Measurements from ENCODE around the gene LPP. TPM values are rescaled to one million over a fixed set of nuclear protein-coding genes. Genes with fewer than 3 reads are reported as not detected.
A peak's percentile ranks its signal among the peaks of the same experiment; 100 is the strongest.

The LPP gene
- total and polyA plus RNA-seq, 2 of the 13 experiments (the other 11 are each of a cell fraction or from before 2014, with no cell fraction given) = 19.2 to 29.9 TPM

DNA sequence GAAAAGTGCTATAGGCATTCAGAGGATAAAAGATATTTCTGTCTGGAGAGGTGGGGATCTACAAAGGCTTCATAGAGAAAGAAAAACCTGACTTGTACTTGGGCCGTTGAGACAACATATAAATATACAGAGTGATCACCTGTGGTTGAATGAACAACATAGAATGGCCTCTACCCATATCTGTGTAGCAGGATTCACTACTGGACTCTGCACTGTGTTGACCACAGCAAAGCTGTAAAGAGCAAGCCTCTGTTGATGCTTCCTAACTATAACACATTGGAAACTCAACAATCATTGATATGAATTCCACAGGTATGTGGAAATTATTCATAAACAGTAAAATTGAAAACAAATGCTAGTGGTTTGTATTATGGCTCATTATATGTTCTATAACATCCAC, 19.1 kb upstream of the LPP start (continued):
- TF ChIP-seq, protein P1, sequence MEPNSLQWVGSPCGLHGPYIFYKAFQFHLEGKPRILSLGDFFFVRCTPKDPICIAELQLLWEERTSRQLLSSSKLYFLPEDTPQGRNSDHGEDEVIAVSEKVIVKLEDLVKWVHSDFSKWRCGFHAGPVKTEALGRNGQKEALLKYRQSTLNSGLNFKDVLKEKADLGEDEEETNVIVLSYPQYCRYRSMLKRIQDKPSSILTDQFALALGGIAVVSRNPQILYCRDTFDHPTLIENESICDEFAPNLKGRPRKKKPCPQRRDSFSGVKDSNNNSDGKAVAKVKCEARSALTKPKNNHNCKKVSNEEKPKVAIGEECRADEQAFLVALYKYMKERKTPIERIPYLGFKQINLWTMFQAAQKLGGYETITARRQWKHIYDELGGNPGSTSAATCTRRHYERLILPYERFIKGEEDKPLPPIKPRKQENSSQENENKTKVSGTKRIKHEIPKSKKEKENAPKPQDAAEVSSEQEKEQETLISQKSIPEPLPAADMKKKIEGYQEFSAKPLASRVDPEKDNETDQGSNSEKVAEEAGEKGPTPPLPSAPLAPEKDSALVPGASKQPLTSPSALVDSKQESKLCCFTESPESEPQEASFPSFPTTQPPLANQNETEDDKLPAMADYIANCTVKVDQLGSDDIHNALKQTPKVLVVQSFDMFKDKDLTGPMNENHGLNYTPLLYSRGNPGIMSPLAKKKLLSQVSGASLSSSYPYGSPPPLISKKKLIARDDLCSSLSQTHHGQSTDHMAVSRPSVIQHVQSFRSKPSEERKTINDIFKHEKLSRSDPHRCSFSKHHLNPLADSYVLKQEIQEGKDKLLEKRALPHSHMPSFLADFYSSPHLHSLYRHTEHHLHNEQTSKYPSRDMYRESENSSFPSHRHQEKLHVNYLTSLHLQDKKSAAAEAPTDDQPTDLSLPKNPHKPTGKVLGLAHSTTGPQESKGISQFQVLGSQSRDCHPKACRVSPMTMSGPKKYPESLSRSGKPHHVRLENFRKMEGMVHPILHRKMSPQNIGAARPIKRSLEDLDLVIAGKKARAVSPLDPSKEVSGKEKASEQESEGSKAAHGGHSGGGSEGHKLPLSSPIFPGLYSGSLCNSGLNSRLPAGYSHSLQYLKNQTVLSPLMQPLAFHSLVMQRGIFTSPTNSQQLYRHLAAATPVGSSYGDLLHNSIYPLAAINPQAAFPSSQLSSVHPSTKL (CRISPR knock-in tag; IDR thresholded peaks at IDR 0.05) = 0 out of 2 replicates have a peak, but pooled peaks have one; percentile 15
- TF ChIP-seq MLLT10 (CRISPR knock-in tag; IDR thresholded peaks at IDR 0.05) = no peak
- TF ChIP-seq, protein P2, sequence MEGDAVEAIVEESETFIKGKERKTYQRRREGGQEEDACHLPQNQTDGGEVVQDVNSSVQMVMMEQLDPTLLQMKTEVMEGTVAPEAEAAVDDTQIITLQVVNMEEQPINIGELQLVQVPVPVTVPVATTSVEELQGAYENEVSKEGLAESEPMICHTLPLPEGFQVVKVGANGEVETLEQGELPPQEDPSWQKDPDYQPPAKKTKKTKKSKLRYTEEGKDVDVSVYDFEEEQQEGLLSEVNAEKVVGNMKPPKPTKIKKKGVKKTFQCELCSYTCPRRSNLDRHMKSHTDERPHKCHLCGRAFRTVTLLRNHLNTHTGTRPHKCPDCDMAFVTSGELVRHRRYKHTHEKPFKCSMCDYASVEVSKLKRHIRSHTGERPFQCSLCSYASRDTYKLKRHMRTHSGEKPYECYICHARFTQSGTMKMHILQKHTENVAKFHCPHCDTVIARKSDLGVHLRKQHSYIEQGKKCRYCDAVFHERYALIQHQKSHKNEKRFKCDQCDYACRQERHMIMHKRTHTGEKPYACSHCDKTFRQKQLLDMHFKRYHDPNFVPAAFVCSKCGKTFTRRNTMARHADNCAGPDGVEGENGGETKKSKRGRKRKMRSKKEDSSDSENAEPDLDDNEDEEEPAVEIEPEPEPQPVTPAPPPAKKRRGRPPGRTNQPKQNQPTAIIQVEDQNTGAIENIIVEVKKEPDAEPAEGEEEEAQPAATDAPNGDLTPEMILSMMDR (CRISPR knock-in tag; IDR thresholded peaks at IDR 0.05) = no peak
- TF ChIP-seq, protein P3, sequence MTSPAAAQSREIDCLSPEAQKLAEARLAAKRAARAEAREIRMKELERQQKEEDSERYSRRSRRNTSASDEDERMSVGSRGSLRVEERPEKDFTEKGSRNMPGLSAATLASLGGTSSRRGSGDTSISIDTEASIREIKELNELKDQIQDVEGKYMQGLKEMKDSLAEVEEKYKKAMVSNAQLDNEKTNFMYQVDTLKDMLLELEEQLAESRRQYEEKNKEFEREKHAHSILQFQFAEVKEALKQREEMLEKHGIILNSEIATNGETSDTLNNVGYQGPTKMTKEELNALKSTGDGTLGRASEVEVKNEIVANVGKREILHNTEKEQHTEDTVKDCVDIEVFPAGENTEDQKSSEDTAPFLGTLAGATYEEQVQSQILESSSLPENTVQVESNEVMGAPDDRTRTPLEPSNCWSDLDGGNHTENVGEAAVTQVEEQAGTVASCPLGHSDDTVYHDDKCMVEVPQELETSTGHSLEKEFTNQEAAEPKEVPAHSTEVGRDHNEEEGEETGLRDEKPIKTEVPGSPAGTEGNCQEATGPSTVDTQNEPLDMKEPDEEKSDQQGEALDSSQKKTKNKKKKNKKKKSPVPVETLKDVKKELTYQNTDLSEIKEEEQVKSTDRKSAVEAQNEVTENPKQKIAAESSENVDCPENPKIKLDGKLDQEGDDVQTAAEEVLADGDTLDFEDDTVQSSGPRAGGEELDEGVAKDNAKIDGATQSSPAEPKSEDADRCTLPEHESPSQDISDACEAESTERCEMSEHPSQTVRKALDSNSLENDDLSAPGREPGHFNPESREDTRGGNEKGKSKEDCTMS (CRISPR knock-in tag; conservative IDR thresholded peaks at IDR 0.05) = no peak
- no peak for TF ChIP-seq ZNF12 (CRISPR knock-in tag; IDR thresholded peaks at IDR 0.05)
